ENCODE results near the gene MYBL2. TPM values are rescaled to one million over a fixed set of nuclear protein-coding genes. Genes with fewer than 3 reads are reported as not detected.

The MYBL2 gene
- total and polyA plus RNA-seq, 3 donors from 2014 or later: 27.7 to 32.9 (median 31.2) TPM

DNA sequence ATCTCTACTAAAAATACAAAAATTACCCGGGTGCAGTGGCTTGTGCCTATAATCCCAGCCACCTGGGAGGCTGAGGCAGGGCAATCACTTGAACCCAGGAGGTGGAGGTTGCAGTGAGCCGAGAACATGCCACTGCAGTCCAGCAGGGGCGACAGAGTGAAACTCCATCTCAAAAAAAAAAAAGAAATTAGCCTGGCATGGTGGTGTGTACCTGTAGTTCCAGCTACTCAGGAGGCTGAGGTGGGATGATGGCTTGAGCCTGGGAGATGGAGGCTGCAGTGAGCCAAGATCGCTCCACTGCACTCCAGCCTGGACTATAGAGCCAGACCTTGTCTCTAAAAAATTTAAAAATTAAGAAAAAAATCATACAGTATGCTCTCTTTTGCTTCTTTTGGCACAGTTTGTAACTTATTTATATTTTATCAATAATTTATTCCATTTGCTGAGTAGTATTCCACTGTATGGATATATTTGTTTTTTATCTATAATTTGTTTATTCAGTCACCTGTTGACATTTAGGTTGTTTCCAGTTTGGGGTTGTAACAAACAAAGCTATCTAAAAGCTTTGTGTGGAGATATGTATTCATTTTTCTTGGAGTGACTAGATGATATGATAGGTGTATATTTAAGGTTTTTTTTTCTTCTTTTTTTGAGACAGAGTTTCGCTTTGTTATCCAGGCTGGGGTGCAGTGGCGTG, 8.0 kb upstream of the MYBL2 start:
- Histone ChIP-seq H3K9me3 (no peaks in the 10 kb centered on the region), H3K27me3 (no peaks in the 10 kb centered on the region), H3K36me3 (ENCODE audit: low read depth, missing control alignments) (no peaks in the 10 kb centered on the region), H3K4me3 (no peak overlapping the region), H3K27ac (no peak overlapping the region), H3K4me1 (no peaks in the 10 kb centered on the region)
- intact Hi-C loops (cut with DNase I; ENCODE audit: low total_unique reads): no loop called here
- TF ChIP-seq POLR2A (IDR thresholded peaks at IDR 0.05): no peak
- TF ChIP-seq, protein P1, sequence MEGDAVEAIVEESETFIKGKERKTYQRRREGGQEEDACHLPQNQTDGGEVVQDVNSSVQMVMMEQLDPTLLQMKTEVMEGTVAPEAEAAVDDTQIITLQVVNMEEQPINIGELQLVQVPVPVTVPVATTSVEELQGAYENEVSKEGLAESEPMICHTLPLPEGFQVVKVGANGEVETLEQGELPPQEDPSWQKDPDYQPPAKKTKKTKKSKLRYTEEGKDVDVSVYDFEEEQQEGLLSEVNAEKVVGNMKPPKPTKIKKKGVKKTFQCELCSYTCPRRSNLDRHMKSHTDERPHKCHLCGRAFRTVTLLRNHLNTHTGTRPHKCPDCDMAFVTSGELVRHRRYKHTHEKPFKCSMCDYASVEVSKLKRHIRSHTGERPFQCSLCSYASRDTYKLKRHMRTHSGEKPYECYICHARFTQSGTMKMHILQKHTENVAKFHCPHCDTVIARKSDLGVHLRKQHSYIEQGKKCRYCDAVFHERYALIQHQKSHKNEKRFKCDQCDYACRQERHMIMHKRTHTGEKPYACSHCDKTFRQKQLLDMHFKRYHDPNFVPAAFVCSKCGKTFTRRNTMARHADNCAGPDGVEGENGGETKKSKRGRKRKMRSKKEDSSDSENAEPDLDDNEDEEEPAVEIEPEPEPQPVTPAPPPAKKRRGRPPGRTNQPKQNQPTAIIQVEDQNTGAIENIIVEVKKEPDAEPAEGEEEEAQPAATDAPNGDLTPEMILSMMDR (IDR thresholded peaks at IDR 0.05): no peak
- WGBS, 2 donors: 81 to 90% methylated on average over 6 of the region's 6 CpGs
- DNase-seq: no peak

DNA sequence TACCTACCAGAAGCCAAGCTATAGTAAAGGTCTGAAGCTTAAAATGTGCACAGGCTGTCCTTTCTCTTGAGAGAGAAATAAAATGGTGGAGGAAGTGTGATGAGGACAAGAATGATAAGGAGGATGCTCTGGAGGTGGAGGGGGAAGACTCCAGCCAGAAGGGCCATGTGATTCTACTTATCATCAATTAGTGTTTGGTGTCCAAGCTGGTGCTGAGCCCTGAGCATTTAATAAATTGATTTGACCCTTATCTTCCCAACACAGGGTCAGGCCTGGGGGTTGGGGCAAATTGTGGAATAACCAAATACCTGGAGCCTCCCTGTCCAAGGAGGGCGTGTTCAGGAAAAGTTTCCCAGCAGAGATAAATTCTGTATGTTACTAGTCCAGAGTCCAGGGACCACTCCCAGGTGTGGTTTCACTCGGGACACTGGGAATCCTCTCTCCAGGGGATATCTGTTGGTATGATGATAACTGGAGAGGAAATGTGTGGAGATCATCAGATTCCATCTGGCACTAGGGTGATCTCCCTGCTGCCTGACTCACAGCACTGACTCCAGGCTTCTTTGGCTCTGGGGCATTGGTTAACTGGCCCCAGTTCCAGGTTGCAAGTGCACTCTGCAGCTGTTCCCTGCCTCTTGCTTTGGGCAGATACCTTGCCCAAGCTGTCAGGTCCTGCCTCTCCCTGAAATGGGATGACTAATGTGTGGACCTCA, 3.8 kb upstream of the MYBL2 start:
- intact Hi-C loops (cut with DNase I; ENCODE audit: low total_unique reads): no loop called here
- WGBS, 2 donors: 68 to 95% methylated on average over 2 of the region's 2 CpGs

DNA sequence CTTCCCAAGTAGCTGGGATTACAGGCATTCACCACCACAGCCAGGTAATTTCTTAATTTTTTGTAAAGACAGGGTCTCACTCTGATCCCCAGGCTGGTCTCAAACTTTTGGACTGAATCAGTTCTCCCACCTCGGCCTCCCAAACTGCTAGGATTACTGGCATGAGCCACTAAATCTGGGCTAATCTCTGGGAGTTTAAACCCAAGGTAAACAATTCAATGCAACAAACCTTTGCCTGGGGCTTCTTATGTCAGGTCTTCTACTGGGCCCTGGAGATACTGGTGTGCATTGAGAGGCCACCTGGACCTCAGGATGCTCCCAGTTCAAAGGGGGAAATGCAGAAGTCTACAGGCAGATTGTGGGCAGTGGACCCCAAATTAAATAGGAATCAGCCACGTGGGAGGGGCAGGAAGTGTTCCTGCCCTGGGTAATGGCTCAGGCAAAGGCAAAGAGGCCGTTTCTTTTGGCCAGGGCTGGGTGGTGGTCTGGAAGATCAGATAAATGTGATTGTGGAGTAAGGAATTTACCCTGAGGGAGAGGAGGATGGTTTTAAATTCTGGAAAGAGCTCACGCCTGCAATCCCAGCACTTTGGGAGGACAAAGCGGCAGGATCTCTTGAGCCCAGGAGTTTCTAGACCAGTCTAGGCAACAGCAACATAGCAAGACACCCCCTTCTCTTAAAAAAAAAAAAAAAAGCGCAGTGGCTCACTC, 1.3 kb upstream of the MYBL2 start:
- Histone ChIP-seq H3K36me3 (ENCODE audit: low read depth, missing control alignments) (no peaks in the 10 kb centered on the region), H3K4me1 (peaks cover 7% of the 10 kb centered on the region), H3K4me3 (no peak overlapping the region), H3K27ac (no peak overlapping the region), H3K9me3 (no peaks in the 10 kb centered on the region), H3K27me3 (no peaks in the 10 kb centered on the region)
- WGBS, 2 donors: 68 to 73% methylated on average over 6 of the region's 6 CpGs
- no peak for DNase-seq
- intact Hi-C loops (cut with DNase I; ENCODE audit: low total_unique reads): no loop called here
- no peak for TF ChIP-seq POLR2A (IDR thresholded peaks at IDR 0.05)
- TF ChIP-seq, protein P1 (IDR thresholded peaks at IDR 0.05): no peak

More for the DNA sequence above, 3.8 kb upstream of the MYBL2 start:
- TF ChIP-seq, protein P1 (IDR thresholded peaks at IDR 0.05): no peak
- no peak for TF ChIP-seq POLR2A (IDR thresholded peaks at IDR 0.05)
- DNase-seq: no peak
- Histone ChIP-seq H3K4me1 (peaks cover 7% of the 10 kb centered on the region), H3K9me3 (no peaks in the 10 kb centered on the region), H3K27me3 (no peaks in the 10 kb centered on the region), H3K27ac (no peak overlapping the region), H3K4me3 (no peak overlapping the region), H3K36me3 (ENCODE audit: low read depth, missing control alignments) (no peaks in the 10 kb centered on the region)

DNA sequence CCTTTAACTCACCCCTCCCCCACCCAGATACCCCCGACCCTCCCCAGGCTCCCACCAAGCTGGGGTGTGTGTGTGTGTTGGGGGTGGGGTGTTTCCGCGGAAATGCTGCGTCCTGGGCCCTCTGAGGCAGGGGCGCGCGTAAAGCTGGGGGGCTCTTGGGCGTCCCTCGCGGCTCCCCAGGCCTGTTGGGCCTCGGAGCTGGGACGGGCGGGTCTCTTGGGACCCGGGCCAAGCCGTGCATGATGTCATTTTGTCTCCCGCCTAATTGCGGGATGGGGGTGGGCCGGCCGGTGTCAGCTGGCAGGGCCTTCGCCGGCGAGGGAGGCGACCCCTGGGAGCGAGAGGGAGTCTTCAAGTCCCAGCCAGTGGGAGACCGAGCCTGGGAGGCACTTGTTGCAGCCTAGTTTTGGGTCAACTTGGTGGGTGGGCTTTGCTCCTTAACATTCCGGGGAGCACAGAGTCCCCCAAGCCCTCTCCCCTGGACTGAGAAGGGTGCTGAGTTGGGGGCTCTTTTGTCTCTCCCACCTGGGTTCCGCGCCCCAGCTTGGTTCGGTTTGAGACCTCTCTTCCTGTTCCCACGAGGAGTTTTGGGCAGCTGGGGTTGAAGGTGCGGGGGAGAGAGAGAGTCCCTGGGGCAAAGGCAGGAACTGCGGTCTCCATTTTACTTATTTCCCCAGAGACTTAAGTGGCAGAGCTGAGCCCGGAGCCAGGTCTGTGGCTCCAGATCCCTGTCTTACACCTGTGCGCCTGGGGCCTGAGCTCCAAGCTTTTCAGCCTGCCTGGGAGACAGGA, 623 bp downstream of the MYBL2 start:
- Histone ChIP-seq H3K4me3 (peak overlapping the region; percentile 43 to 54), H3K9me3 (no peaks in the 10 kb centered on the region), H3K27ac (no peak overlapping the region), H3K4me1 (peaks cover 7% of the 10 kb centered on the region), H3K27me3 (no peaks in the 10 kb centered on the region), H3K36me3 (ENCODE audit: low read depth, missing control alignments) (no peaks in the 10 kb centered on the region)
- intact Hi-C loops (cut with DNase I; ENCODE audit: low total_unique reads): no loop called here
- DNase-seq: no peak
- TF ChIP-seq POLR2A (IDR thresholded peaks at IDR 0.05): no peak
- WGBS, 2 donors: 8 to 13% methylated on average over 8 to 23 of the region's 34 CpGs
